Hepatocyte (in vitro differentiated cells): ENCODE data around the gene MAGED4. TPM values are rescaled to one million over a fixed set of nuclear protein-coding genes. Genes with fewer than 3 reads are reported as not detected.
"Not testable (repeated sequence)": the region's sequence is repeated elsewhere in the genome, so short reads cannot be mapped to it uniquely, and the experiment has no call there.

Source experiments
- DNase-seq: peaks from one replicate; pipeline ENCODE4 v3.0.0-alpha.2; 2016; ENCODE audit warnings: low spot score
- H2AFZ ChIP-seq: fragments of 200-600 bp; sonication (generic); 2 replicates; pipeline ENCODE4 v1.6.0; 2016; ENCODE audit warnings: antibody characterized with exemption, mild to moderate bottlenecking
- H3K27ac ChIP-seq: fragments of 200-600 bp; sonication (generic); 2 replicates; pipeline ENCODE4 v1.5.1; 2016; ENCODE audit warnings: mild to moderate bottlenecking
- H3K27me3 ChIP-seq: fragments of 200-600 bp; sonication (generic); 2 replicates; pipeline ENCODE4 v1.6.1; 2016
- H3K36me3 ChIP-seq: fragments of 200-600 bp; sonication (generic); replicated peaks from 2 replicates; pipeline ENCODE4 v1.5.1; 2016; ENCODE audit warnings: low read depth; ENCODE audit not compliant: insufficient read depth
- H3K4me1 ChIP-seq: fragments of 200-600 bp; sonication (generic); 2 replicates; pipeline ENCODE4 v1.5.1; 2016; ENCODE audit warnings: mild to moderate bottlenecking, moderate library complexity; ENCODE audit not compliant: insufficient read depth
- H3K4me2 ChIP-seq: fragments of 200-600 bp; sonication (generic); 2 replicates; pipeline ENCODE4 v1.6.0; 2016
- H3K4me3 ChIP-seq: fragments of 200-600 bp; sonication (generic); 2 replicates; pipeline ENCODE4 v1.5.1; 2016; ENCODE audit warnings: mild to moderate bottlenecking
- H3K79me2 ChIP-seq: fragments of 200-600 bp; sonication (generic); 2 replicates; pipeline ENCODE4 v1.6.0; 2017; ENCODE audit warnings: mild to moderate bottlenecking
- H3K9me2 ChIP-seq: fragments of 200-600 bp; sonication (generic); replicated peaks from 2 replicates; pipeline ENCODE4 v1.6.0; 2017; ENCODE audit warnings: mild to moderate bottlenecking; ENCODE audit not compliant: insufficient read depth
- H3K9me3 ChIP-seq: fragments of 200-600 bp; sonication (generic); 2 replicates; pipeline ENCODE4 v1.5.1; 2016; ENCODE audit warnings: low read depth, mild to moderate bottlenecking
- H4K20me1 ChIP-seq: fragments of 200-600 bp; sonication (generic); 2 replicates; pipeline ENCODE4 v1.6.0; 2016; ENCODE audit warnings: mild to moderate bottlenecking; ENCODE audit not compliant: insufficient read depth, poor library complexity, severe bottlenecking
- CTCF ChIP-seq: fragments of 200-600 bp; sonication (generic); IDR thresholded peaks from 2 replicates; pipeline ENCODE4 v1.5.1; 2016; ENCODE audit warnings: antibody characterized with exemption, mild to moderate bottlenecking; ENCODE audit not compliant: poor library complexity
- EZH2 ChIP-seq: fragments of 200-600 bp; sonication (generic); IDR thresholded peaks from 2 replicates; pipeline ENCODE4 v1.6.1; 2016; ENCODE audit warnings: antibody characterized with exemption, mild to moderate bottlenecking, borderline replicate concordance
- EZH2phosphoT487 ChIP-seq: fragments of 200-600 bp; sonication (generic); IDR thresholded peaks from one replicate; pipeline ENCODE4 v1.6.1; 2018; ENCODE audit warnings: antibody characterized with exemption, mild to moderate bottlenecking, low read depth, moderate library complexity; ENCODE audit not compliant: unreplicated experiment, severe bottlenecking
- WGBS: methylation state at CpG from one replicate; pipeline ENCODE4 v1.1.6; 2016; ENCODE audit warnings: low lambda C conversion rate; ENCODE audit errors: missing lambda C conversion rate; 5-methylcytosine and 5-hydroxymethylcytosine counted together
- polyA plus RNA-seq: library from polyadenylated mRNA; unstranded; fragments of >200 nt; fragmentation: Nextera tagmentation; extraction: Ambion mirVana; gene quantifications from 2 replicates; pipeline ENCODE4 v1.2.1, GENCODE V29; 2016
- total RNA-seq: library from RNA; depleted of rRNA; stranded (reverse); fragments of >200 nt; gene quantifications from 2 replicates; pipeline ENCODE4 v1.2.3, GENCODE V29; 2014

MAGED4 gene
- total and polyA plus RNA-seq, 2 experiments from 2014 or later, result 61.7 to 101 TPM

- no peaks in the 10 kb centered on the region for H4K20me1 ChIP-seq
- no peaks in the 10 kb centered on the region for H3K9me3 ChIP-seq
- DNase-seq, result no peak
- no peak overlapping the region for H3K4me2 ChIP-seq
- no peaks in the 10 kb centered on the region for H3K36me3 ChIP-seq
- no peaks in the 10 kb centered on the region for H3K4me1 ChIP-seq
- H2AFZ ChIP-seq, result no peak overlapping the region
- no peaks in the 10 kb centered on the region for H3K79me2 ChIP-seq
- no peak overlapping the region for H3K4me3 ChIP-seq
- H3K27ac ChIP-seq, result no peak overlapping the region
- TF ChIP-seq CTCF (no peak), EZH2 (no peak), EZH2phosphoT487 (no peak)
- no peaks in the 10 kb centered on the region for H3K9me2 ChIP-seq
- no peaks in the 10 kb centered on the region for H3K27me3 ChIP-seq
These were observed 17.8 kb upstream of the MAGED4 start for GRCh38 chrX:52166840-52167239.

- WGBS, result 73% methylated on average over 10 of the region's 10 CpGs
- H3K79me2 ChIP-seq, result not testable (repeated sequence)
These were observed 13.6 kb upstream of the MAGED4 start for GRCh38 chrX:52171055-52171454.

GRCh38 chrX:52185078-52185453 is 378 bp downstream of the MAGED4 start:
- H3K4me3 ChIP-seq, H3K27me3 ChIP-seq, H3K4me1 ChIP-seq, H3K27ac ChIP-seq, H3K79me2 ChIP-seq, H4K20me1 ChIP-seq, H2AFZ ChIP-seq, H3K9me3 ChIP-seq, DNase-seq, H3K4me2 ChIP-seq, H3K36me3 ChIP-seq, H3K9me2 ChIP-seq: not testable (repeated sequence)
- no CpG with 5 or more reads among the region's 18 CpGs for WGBS

More at GRCh38 chrX:52171055-52171454, 13.6 kb upstream of the MAGED4 start:
- not testable (repeated sequence) for H3K4me2 ChIP-seq, H2AFZ ChIP-seq, H3K27me3 ChIP-seq, H3K9me2 ChIP-seq, DNase-seq, H3K36me3 ChIP-seq, H3K9me3 ChIP-seq, H3K4me3 ChIP-seq, H4K20me1 ChIP-seq, H3K4me1 ChIP-seq, H3K27ac ChIP-seq

- WGBS, result no CpG with 5 or more reads among the region's 6 CpGs
- H3K27ac ChIP-seq, result not testable (repeated sequence)
These were observed 26.7 kb downstream of the MAGED4 start for GRCh38 chrX:52211405-52211804.

GRCh38 chrX:52213276-52213675 is 28.6 kb downstream of the MAGED4 start:
- Histone ChIP-seq H3K9me3 (no peaks in the 10 kb centered on the region), H3K4me2 (no peak overlapping the region), H3K4me3 (no peak overlapping the region), H3K36me3 (no peaks in the 10 kb centered on the region), H3K27me3 (no peaks in the 10 kb centered on the region), H3K27ac (no peak overlapping the region), H3K9me2 (no peaks in the 10 kb centered on the region), H3K4me1 (no peaks in the 10 kb centered on the region), H4K20me1 (no peaks in the 10 kb centered on the region), H3K79me2 (no peaks in the 10 kb centered on the region), H2AFZ (no peak overlapping the region)
- no peak for DNase-seq
- WGBS, result 75% methylated on average over 2 of the region's 3 CpGs
- TF ChIP-seq EZH2phosphoT487, result no peak
- no peak for TF ChIP-seq EZH2
- TF ChIP-seq CTCF, result no peak

More at GRCh38 chrX:52211405-52211804, 26.7 kb downstream of the MAGED4 start:
- not testable (repeated sequence) for DNase-seq, H4K20me1 ChIP-seq, H2AFZ ChIP-seq, H3K9me3 ChIP-seq, H3K4me2 ChIP-seq, H3K27me3 ChIP-seq, H3K9me2 ChIP-seq, H3K4me3 ChIP-seq, H3K4me1 ChIP-seq, H3K36me3 ChIP-seq, H3K79me2 ChIP-seq
